Activated CD8-positive, alpha-beta memory T cell treated with anti-CD3 and anti-CD28 coated beads, Interleukin-2, amount 50 U/mL, for 1 hour (primary cell): ENCODE data around the gene HLCS.

Experiments used
- DNase-seq: peaks from one replicate; pipeline ENCODE4 v3.0.0-alpha.2; 2020; ENCODE audit errors: extremely low read depth

HLCS gene

GRCh38 chr21:36883532-36884486 is 82.7 kb downstream of the HLCS start:
- no peak for DNase-seq

GRCh38 chr21:36882776-36883175 is 83.7 kb downstream of the HLCS start:
- no peak for DNase-seq

GRCh38 chr21:36881228-36881627 is 85.2 kb downstream of the HLCS start:
- DNase-seq, result no peak

GRCh38 chr21:36879827-36880226 is 86.6 kb downstream of the HLCS start:
- DNase-seq, result no peak

- no peak for DNase-seq
Measured at GRCh38 chr21:36877741-36878140, 88.7 kb downstream of the HLCS start.

- DNase-seq, result no peak
Measured at GRCh38 chr21:36874665-36875064, 91.8 kb downstream of the HLCS start.

- DNase-seq, result no peak
Measured at GRCh38 chr21:36873513-36873912, 93.0 kb downstream of the HLCS start.

- no peak for DNase-seq
Measured at GRCh38 chr21:36867291-36867905, 99.1 kb downstream of the HLCS start.

GRCh38 chr21:36866419-36866818 is 100.0 kb downstream of the HLCS start:
- DNase-seq, result no peak

- DNase-seq, result no peak
Measured at GRCh38 chr21:36864974-36865373, 101.5 kb downstream of the HLCS start.

- DNase-seq, result no peak
Measured at GRCh38 chr21:36863260-36863659, 103.2 kb downstream of the HLCS start.

GRCh38 chr21:36861595-36862323 is 104.7 kb downstream of the HLCS start:
- DNase-seq, result no peak

- DNase-seq, result no peak
Measured at GRCh38 chr21:36860736-36861594, 105.5 kb downstream of the HLCS start.

GRCh38 chr21:36859744-36860501 is 106.5 kb downstream of the HLCS start:
- no peak for DNase-seq

GRCh38 chr21:36858320-36858957 is 108.0 kb downstream of the HLCS start:
- DNase-seq, result no peak

GRCh38 chr21:36856643-36857042 is 109.8 kb downstream of the HLCS start:
- no peak for DNase-seq

- DNase-seq, result no peak
Measured at GRCh38 chr21:36854391-36854790, 112.1 kb downstream of the HLCS start.

- DNase-seq, result no peak
Measured at GRCh38 chr21:36852864-36853263, 113.6 kb downstream of the HLCS start.

GRCh38 chr21:36852293-36852692 is 114.2 kb downstream of the HLCS start:
- no peak for DNase-seq

- DNase-seq, result no peak
Measured at GRCh38 chr21:36851121-36851520, 115.3 kb downstream of the HLCS start.
